ENCODE data around the gene C2orf68.

C2orf68 gene

DNA sequence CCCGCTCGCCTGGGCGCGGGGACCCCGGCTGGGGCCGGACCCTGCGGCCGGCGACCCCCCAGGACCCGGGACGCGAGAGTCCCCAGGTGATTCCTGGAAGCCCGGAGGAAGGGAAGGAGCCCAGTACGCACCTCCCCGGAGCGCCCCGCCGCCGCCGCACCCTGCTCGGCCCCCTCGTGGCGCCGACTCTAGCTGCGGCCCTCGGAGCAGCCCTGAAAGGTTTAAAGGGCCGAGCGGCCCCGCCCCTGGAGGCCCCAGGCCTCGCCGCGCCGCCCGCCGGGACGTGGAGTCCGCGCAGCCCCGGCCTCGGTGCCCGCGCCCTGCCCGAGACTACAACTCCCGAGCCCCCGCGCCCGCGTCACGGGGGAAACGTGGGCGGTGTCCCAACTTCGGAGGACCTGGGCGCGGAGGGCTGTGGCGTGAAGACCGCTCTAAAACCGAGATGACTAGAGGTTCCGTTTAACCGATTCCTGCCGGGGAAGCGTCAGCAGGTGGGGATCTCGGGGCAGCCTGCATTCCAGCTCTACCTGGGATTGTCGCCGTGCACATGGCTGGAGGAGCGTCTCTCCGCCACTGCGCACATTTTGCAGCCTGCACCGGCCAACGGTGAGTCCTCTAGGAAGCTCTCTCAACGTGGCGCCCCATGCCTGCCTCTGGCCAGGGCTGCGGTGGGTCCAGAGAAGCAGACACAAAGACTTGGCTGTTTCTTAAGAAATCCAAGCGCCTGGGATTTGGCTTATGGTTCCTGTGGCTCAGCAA, 9.2 kb downstream of the C2orf68 start, which contains the start of gene TMEM150A:
Gene TMEM150A (minus strand): TSS at position 223 of the 759 bp plus-strand sequence. CDS start 750 bp downstream, outside the sequence.
- peaks cover 19% of the 10 kb centered on the region for H3K4me1 ChIP-seq (ENCODE audit: insufficient read depth, low read length)
- H3K36me3 ChIP-seq (ENCODE audit: insufficient read depth, low read length), result peaks cover 13% of the 10 kb centered on the region
- H3K79me2 ChIP-seq (ENCODE audit: insufficient read depth, low read length), result peaks cover under 1% of the 10 kb centered on the region; the same call in 1 of the 2 replicates
- peak within 1 kb of the TSS; percentile 68 for H2AFZ ChIP-seq (ENCODE audit: low read depth, low read length)
- H3K27me3 ChIP-seq (ENCODE audit: insufficient read depth, low read length, poor library complexity), result peaks cover 10% of the 10 kb centered on the region
- peak; percentile 88 for ATAC-seq (ENCODE audit: insufficient read depth, low read depth)
- peak within 1 kb of the TSS; percentile 16 to 57; a peak in 3 of 4 replicates for H3K4me3 ChIP-seq (ENCODE audit: low read depth in 1 of 2, low read length in 2 of 2)
- peak within 1 kb of the TSS; percentile 51 for H3K9ac ChIP-seq (ENCODE audit: low read depth, low read length)
- DNase-seq, result peak; percentile 73
- peak within 1 kb of the TSS; percentile 68 for H3K4me2 ChIP-seq (ENCODE audit: insufficient read depth, low read length)
- no peaks in the 10 kb centered on the region for H3K9me3 ChIP-seq (ENCODE audit: insufficient read depth, low read length, severe bottlenecking)
- no peak within 1 kb of the TSS for H3K27ac ChIP-seq (ENCODE audit: low read length)
- TF ChIP-seq, protein P1, sequence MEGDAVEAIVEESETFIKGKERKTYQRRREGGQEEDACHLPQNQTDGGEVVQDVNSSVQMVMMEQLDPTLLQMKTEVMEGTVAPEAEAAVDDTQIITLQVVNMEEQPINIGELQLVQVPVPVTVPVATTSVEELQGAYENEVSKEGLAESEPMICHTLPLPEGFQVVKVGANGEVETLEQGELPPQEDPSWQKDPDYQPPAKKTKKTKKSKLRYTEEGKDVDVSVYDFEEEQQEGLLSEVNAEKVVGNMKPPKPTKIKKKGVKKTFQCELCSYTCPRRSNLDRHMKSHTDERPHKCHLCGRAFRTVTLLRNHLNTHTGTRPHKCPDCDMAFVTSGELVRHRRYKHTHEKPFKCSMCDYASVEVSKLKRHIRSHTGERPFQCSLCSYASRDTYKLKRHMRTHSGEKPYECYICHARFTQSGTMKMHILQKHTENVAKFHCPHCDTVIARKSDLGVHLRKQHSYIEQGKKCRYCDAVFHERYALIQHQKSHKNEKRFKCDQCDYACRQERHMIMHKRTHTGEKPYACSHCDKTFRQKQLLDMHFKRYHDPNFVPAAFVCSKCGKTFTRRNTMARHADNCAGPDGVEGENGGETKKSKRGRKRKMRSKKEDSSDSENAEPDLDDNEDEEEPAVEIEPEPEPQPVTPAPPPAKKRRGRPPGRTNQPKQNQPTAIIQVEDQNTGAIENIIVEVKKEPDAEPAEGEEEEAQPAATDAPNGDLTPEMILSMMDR (IDR thresholded peaks at IDR 0.05; ENCODE audit: borderline replicate concordance, extremely low read depth, low read length, poor library complexity, severe bottlenecking), result peak; percentile 0
- peak; percentile 91 for TF ChIP-seq EZH2 (IDR thresholded peaks at IDR 0.05; ENCODE audit: borderline replicate concordance, low read depth, low read length, severe bottlenecking)
- peaks cover 23% of the 10 kb centered on the region for H4K20me1 ChIP-seq (ENCODE audit: insufficient read depth, low read length)

DNA sequence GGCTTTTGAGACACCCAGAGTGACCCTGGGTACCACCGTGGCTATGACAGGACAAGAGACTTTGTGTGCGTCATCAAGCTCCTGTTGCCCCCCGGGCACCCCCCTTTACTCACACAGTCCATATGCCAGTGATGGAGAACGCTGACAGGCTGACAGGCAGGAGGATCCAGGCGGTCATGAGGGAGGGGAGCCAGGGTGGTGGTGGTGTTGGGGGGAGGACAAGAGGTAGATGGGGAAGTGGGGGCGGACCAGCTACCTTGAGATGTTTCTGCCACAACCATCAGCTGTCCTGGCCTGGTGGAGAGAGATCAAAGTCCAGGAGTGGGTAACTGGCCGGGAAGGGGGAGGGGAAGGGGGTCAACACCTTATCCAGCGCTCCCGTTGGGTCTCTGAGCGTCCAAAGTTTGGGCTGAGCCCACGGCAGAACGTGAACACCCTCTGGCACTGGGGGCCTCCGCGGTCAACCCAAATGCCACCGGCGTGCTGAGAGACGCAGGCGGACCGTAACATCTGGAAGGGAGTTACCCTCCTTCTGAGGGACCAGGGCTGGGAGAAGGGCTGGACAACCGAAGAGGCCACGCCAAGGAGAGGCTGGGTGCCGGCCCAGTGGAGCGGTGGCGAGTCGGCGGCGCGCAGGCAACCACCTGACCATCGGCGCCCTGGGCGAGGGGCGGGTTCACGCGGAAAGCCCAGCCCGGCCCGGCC, 9.9 kb downstream of the C2orf68 start:
- DNase-seq (no peak), ATAC-seq (ENCODE audit: insufficient read depth, low read depth) (no peak)
- peak overlapping the region; percentile 68; the same call in 1 of the 2 replicates for H2AFZ ChIP-seq (ENCODE audit: low read depth, low read length)
- peaks cover 16% of the 10 kb centered on the region for H3K36me3 ChIP-seq (ENCODE audit: insufficient read depth, low read length)
- H3K4me1 ChIP-seq (ENCODE audit: insufficient read depth, low read length), result peaks cover 24% of the 10 kb centered on the region
- peaks cover 27% of the 10 kb centered on the region for H4K20me1 ChIP-seq (ENCODE audit: insufficient read depth, low read length)
- peak overlapping the region in 1 of 2 experiments; percentile 57; a peak in 3 of 4 replicates for H3K4me3 ChIP-seq (ENCODE audit: low read depth in 1 of 2, low read length in 2 of 2)
- H3K9ac ChIP-seq (ENCODE audit: low read depth, low read length), result peak overlapping the region; percentile 51; the same call in 1 of the 2 replicates
- no peaks in the 10 kb centered on the region for H3K9me3 ChIP-seq (ENCODE audit: insufficient read depth, low read length, severe bottlenecking)
- H3K4me2 ChIP-seq (ENCODE audit: insufficient read depth, low read length), result peak overlapping the region; percentile 68
- peaks cover 8% of the 10 kb centered on the region for H3K79me2 ChIP-seq (ENCODE audit: insufficient read depth, low read length)
- H3K27ac ChIP-seq (ENCODE audit: low read length), result no peak overlapping the region
- TF ChIP-seq, protein P1 (IDR thresholded peaks at IDR 0.05; ENCODE audit: borderline replicate concordance, extremely low read depth, low read length, poor library complexity, severe bottlenecking), result no peak
- TF ChIP-seq EZH2 (IDR thresholded peaks at IDR 0.05; ENCODE audit: borderline replicate concordance, low read depth, low read length, severe bottlenecking), result no peak
- peaks cover 10% of the 10 kb centered on the region for H3K27me3 ChIP-seq (ENCODE audit: insufficient read depth, low read length, poor library complexity)

DNA sequence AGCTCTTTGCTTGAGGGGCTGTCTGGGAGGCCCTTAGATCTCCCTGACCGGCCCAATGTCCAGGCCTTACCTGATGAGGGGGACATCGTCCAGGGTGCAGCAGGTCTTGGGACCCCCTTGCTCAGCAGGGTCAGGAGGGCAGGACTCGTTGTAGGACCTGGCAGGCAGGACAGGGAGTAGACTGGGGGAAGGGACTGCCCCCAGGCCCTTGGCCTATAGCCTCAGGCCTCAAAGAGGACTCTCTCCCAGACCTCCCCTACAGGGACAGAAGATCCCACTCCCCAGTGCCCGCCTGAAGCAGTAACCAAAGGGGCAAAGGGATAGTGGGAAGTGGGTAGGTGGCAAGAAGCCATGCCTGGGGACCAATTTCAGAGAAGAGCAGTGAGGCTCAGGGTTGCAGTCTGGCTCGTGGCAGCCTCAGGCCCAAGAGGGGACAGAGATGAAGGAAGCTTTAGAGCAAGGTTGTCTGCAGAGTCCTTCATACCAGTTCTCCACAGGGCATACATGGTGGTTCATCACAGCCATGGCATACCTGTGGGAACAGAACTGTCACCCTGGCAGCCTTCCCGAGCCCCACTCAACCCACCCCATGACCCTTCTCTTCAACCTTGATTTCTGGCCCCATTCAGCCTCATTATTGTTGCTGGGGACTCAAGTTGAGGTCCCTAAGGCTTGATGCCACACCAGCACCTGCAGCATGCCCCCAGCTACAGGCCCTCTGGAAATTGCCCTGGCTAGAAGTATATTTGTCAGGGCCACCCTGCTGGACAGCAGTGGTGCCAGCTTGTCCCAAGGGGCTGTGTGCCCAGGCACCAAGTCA, 10.7 kb downstream of the C2orf68 start:
- Histone ChIP-seq H3K27me3 (ENCODE audit: insufficient read depth, low read length, poor library complexity) (peaks cover 10% of the 10 kb centered on the region), H3K4me3 (ENCODE audit: low read depth in 1 of 2, low read length in 2 of 2) (no peak overlapping the region), H3K27ac (ENCODE audit: low read length) (no peak overlapping the region), H3K4me2 (ENCODE audit: insufficient read depth, low read length) (peak overlapping the region; percentile 68), H3K79me2 (ENCODE audit: insufficient read depth, low read length) (peaks cover 15% of the 10 kb centered on the region), H3K9ac (ENCODE audit: low read depth, low read length) (no peak overlapping the region), H3K9me3 (ENCODE audit: insufficient read depth, low read length, severe bottlenecking) (no peaks in the 10 kb centered on the region), H2AFZ (ENCODE audit: low read depth, low read length) (no peak overlapping the region), H4K20me1 (ENCODE audit: insufficient read depth, low read length) (peaks cover 30% of the 10 kb centered on the region), H3K4me1 (ENCODE audit: insufficient read depth, low read length) (peaks cover 31% of the 10 kb centered on the region), H3K36me3 (ENCODE audit: insufficient read depth, low read length) (peaks cover 21% of the 10 kb centered on the region)
- TF ChIP-seq EZH2 (IDR thresholded peaks at IDR 0.05; ENCODE audit: borderline replicate concordance, low read depth, low read length, severe bottlenecking), result no peak
- TF ChIP-seq, protein P1 (IDR thresholded peaks at IDR 0.05; ENCODE audit: borderline replicate concordance, extremely low read depth, low read length, poor library complexity, severe bottlenecking), result no peak
- DNase-seq (no peak), ATAC-seq (ENCODE audit: insufficient read depth, low read depth) (no peak)

Measured in DND-41 (cell line).